Measurements from ENCODE around the gene HS3ST1.

HS3ST1 gene

DNA sequence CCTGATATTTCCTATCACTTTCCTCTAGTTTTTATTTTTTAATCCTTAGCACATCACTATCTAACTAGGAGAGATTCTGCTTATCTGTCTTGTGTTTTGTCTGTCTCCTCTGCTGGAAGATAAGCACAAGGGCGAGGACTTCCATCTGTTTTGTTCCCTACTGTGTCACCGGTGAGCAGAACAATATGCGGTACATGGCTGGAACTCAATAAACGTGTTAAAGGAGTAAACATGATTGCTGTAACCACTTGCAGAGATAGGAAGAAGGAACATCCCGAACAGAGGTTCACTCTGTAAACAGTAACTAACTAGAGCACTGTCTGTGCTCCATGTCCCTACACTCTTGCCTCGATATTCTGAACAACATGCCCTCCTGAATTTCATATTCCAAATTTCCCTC, 5.2 kb downstream of the HS3ST1 start:
- Histone ChIP-seq H3K4me2 (ENCODE audit: low read length) (no peak overlapping the region), H3K9me2 (replicated peaks; ENCODE audit: control insufficient read depth, low read length) (no peaks in the 10 kb centered on the region), H3K9me3 (ENCODE audit: control insufficient read depth, insufficient read depth, low read length) (no peaks in the 10 kb centered on the region), H4K20me1 (ENCODE audit: control insufficient read depth, insufficient read depth, low read depth, low read length) (no peaks in the 10 kb centered on the region), H3K79me2 (ENCODE audit: control insufficient read depth, low read length) (no peaks in the 10 kb centered on the region), H3K27me3 (ENCODE audit: control insufficient read depth, low read length) (peaks cover 14% of the 10 kb centered on the region), H3K27ac (ENCODE audit: low read depth, low read length) (no peak overlapping the region), H3K4me1 (ENCODE audit: control insufficient read depth, low read length) (peaks cover 8% of the 10 kb centered on the region), H3F3A (ENCODE audit: control insufficient read depth, insufficient read depth) (no peaks in the 10 kb centered on the region), H3K36me3 (ENCODE audit: control insufficient read depth, low read length) (no peaks in the 10 kb centered on the region), H3K4me3 (ENCODE audit: low read length) (no peak overlapping the region)
- TF ChIP-seq, protein P1, sequence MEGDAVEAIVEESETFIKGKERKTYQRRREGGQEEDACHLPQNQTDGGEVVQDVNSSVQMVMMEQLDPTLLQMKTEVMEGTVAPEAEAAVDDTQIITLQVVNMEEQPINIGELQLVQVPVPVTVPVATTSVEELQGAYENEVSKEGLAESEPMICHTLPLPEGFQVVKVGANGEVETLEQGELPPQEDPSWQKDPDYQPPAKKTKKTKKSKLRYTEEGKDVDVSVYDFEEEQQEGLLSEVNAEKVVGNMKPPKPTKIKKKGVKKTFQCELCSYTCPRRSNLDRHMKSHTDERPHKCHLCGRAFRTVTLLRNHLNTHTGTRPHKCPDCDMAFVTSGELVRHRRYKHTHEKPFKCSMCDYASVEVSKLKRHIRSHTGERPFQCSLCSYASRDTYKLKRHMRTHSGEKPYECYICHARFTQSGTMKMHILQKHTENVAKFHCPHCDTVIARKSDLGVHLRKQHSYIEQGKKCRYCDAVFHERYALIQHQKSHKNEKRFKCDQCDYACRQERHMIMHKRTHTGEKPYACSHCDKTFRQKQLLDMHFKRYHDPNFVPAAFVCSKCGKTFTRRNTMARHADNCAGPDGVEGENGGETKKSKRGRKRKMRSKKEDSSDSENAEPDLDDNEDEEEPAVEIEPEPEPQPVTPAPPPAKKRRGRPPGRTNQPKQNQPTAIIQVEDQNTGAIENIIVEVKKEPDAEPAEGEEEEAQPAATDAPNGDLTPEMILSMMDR (IDR thresholded peaks at IDR 0.05; ENCODE audit: low read depth, low read length, poor library complexity, severe bottlenecking), result no peak
- TF ChIP-seq EZH2phosphoT487 (IDR thresholded peaks at IDR 0.05; ENCODE audit: borderline replicate concordance, low read length), result no peak

DNA sequence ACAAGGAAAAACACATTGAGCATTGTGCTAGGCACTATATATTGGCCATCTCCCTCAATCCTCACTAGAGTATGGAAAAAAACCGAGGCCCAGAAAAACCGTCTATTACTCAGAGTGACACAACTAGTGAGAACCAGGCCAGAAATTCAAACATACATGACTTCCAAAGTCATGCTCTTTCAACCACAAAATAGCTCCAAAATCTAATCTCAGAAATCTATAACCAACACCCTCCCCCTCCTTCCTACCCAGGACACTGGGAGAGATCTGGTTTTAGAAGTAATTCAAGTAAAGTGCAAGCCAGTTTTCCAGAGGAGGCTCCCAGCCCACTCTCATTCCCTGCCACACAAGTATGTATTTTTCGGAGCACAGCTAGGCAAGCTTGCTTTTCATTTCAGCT, 7.6 kb downstream of the HS3ST1 start:
- no peak overlapping the region for H3K4me3 ChIP-seq (ENCODE audit: low read length)
- no peak overlapping the region for H3K27ac ChIP-seq (ENCODE audit: low read depth, low read length)
- no peaks in the 10 kb centered on the region for H3K9me2 ChIP-seq (replicated peaks; ENCODE audit: control insufficient read depth, low read length)
- H3F3A ChIP-seq (ENCODE audit: control insufficient read depth, insufficient read depth), result no peaks in the 10 kb centered on the region
- no peak overlapping the region for H3K4me2 ChIP-seq (ENCODE audit: low read length)
- no peaks in the 10 kb centered on the region for H4K20me1 ChIP-seq (ENCODE audit: control insufficient read depth, insufficient read depth, low read depth, low read length)
- TF ChIP-seq, protein P1 (IDR thresholded peaks at IDR 0.05; ENCODE audit: low read depth, low read length, poor library complexity, severe bottlenecking), result no peak
- TF ChIP-seq EZH2phosphoT487 (IDR thresholded peaks at IDR 0.05; ENCODE audit: borderline replicate concordance, low read length), result no peak
- H3K4me1 ChIP-seq (ENCODE audit: control insufficient read depth, low read length), result peaks cover 3% of the 10 kb centered on the region; the same call in 1 of the 2 replicates
- no peaks in the 10 kb centered on the region for H3K79me2 ChIP-seq (ENCODE audit: control insufficient read depth, low read length)
- H3K9me3 ChIP-seq (ENCODE audit: control insufficient read depth, insufficient read depth, low read length), result no peaks in the 10 kb centered on the region
- no peaks in the 10 kb centered on the region for H3K36me3 ChIP-seq (ENCODE audit: control insufficient read depth, low read length)
- no peaks in the 10 kb centered on the region for H3K27me3 ChIP-seq (ENCODE audit: control insufficient read depth, low read length)

DNA sequence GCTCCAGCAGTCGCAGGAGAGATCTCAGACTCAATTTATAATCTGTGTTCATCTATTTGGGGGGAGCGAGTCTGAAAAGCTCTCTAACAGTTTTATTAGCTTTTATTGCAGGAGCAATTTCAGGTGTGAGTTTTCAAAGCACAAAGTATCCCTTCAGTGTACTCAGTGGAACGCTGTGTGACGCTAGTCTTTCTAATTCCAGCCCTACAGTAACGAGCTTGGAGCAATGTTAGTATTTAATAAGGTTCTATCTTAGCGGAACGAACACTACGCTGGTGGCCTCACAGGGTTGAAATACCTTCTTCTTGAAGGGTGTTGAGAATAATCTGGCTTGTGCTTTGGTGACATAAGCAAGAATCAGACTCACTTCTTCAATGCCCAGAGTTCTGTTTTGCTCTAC, 8.4 kb downstream of the HS3ST1 start:
- no peak overlapping the region for H3K4me2 ChIP-seq (ENCODE audit: low read length)
- no peaks in the 10 kb centered on the region for H3K9me2 ChIP-seq (replicated peaks; ENCODE audit: control insufficient read depth, low read length)
- no peaks in the 10 kb centered on the region for H3K36me3 ChIP-seq (ENCODE audit: control insufficient read depth, low read length)
- H3F3A ChIP-seq (ENCODE audit: control insufficient read depth, insufficient read depth), result no peaks in the 10 kb centered on the region
- no peaks in the 10 kb centered on the region for H3K27me3 ChIP-seq (ENCODE audit: control insufficient read depth, low read length)
- no peak overlapping the region for H3K4me3 ChIP-seq (ENCODE audit: low read length)
- no peaks in the 10 kb centered on the region for H4K20me1 ChIP-seq (ENCODE audit: control insufficient read depth, insufficient read depth, low read depth, low read length)
- H3K9me3 ChIP-seq (ENCODE audit: control insufficient read depth, insufficient read depth, low read length), result no peaks in the 10 kb centered on the region
- H3K27ac ChIP-seq (ENCODE audit: low read depth, low read length), result no peak overlapping the region
- peaks cover 3% of the 10 kb centered on the region; the same call in 1 of the 2 replicates for H3K4me1 ChIP-seq (ENCODE audit: control insufficient read depth, low read length)
- no peaks in the 10 kb centered on the region for H3K79me2 ChIP-seq (ENCODE audit: control insufficient read depth, low read length)
- TF ChIP-seq, protein P1 (IDR thresholded peaks at IDR 0.05; ENCODE audit: low read depth, low read length, poor library complexity, severe bottlenecking), result no peak
- no peak for TF ChIP-seq EZH2phosphoT487 (IDR thresholded peaks at IDR 0.05; ENCODE audit: borderline replicate concordance, low read length)

Measured in DOHH2 (cell line).